Omental fat pad (tissue), 4 donors: ENCODE results near the gene NR2E1. TPM values are rescaled to one million over a fixed set of nuclear protein-coding genes. Genes with fewer than 3 reads are reported as not detected.

Source experiments
- ATAC-seq: fragments of 150-250 bp; one replicate; pipeline ENCODE4 v1.9.1; 2016; ENCODE audit warnings: mild to moderate bottlenecking, moderate library complexity; ENCODE audit not compliant: low FRiP score
- DNase-seq: peaks from one replicate; pipeline ENCODE4 v3.0.0-alpha.2; 2019; ENCODE audit warnings: low spot score
- CTCF ChIP-seq, 3 donors: fragments of 450-650 bp; IDR thresholded peaks; one replicate each; pipeline ENCODE4 v1.5.1; 2016 to 2017; ENCODE audit warnings: antibody characterized with exemption in 3 of 3, mild to moderate bottlenecking in 3 of 3, moderate library complexity in 2 of 3
- total RNA-seq, 4 donors: library from RNA; depleted of rRNA; stranded (reverse); fragments of >200 nt; gene quantifications; one replicate each; pipeline ENCODE4 v1.1.0, GENCODE V29; 2016

Gene NR2E1
- total RNA-seq, 4 donors from 2014 or later = not detected

- no peak for TF ChIP-seq CTCF (IDR thresholded peaks at IDR 0.05)
- ATAC-seq = no peak
- no peak for DNase-seq
Observed at GRCh38 chr6:108171918-108172516, 6.2 kb downstream of the NR2E1 start.

GRCh38 chr6:108174371-108175175, 8.8 kb downstream of the NR2E1 start:
- no peak for TF ChIP-seq CTCF (IDR thresholded peaks at IDR 0.05)
- no peak for ATAC-seq
- no peak for DNase-seq

- DNase-seq (no peak), ATAC-seq (no peak)
- no peak for TF ChIP-seq CTCF (IDR thresholded peaks at IDR 0.05)
Observed at GRCh38 chr6:108175176-108175591, 9.4 kb downstream of the NR2E1 start.

GRCh38 chr6:108175592-108176279, 9.9 kb downstream of the NR2E1 start:
- ATAC-seq (no peak), DNase-seq (no peak)
- TF ChIP-seq CTCF (IDR thresholded peaks at IDR 0.05) = no peak

GRCh38 chr6:108176281-108177089, 10.7 kb downstream of the NR2E1 start:
- TF ChIP-seq CTCF (IDR thresholded peaks at IDR 0.05) = no peak
- DNase-seq = no peak
- no peak for ATAC-seq

- TF ChIP-seq CTCF (IDR thresholded peaks at IDR 0.05) = no peak
- DNase-seq (no peak), ATAC-seq (no peak)
Observed at GRCh38 chr6:108179741-108180140, 13.9 kb downstream of the NR2E1 start.
